Activated naive CD4-positive, alpha-beta T cell treated with anti-CD3 and anti-CD28 coated beads, Interleukin-2, amount 10 ng/mL, durations not matched to agents 7 days and 5 days (primary cell): ENCODE data around the gene ADAMTSL2.

Source experiments
- CTCF ChIA-PET: fragments of 350-600 bp; sonication (Branson Sonifier 250); formaldehyde crosslinking; loops from one replicate; lab custom pipeline; 2021; ENCODE audit warnings: antibody characterized with exemption; lab: Charles Lee
- DNase-seq: peaks from one replicate; pipeline ENCODE4 v3.0.0-alpha.2; 2020
- H3K27ac Mint-ChIP-seq: one replicate; pipeline ENCODE4 v1.8.0; 2021; ENCODE audit warnings: mild to moderate bottlenecking, moderate library complexity, mixed read lengths
- H3K27me3 Mint-ChIP-seq: one replicate; pipeline ENCODE4 v1.8.0; 2021; ENCODE audit warnings: mild to moderate bottlenecking, mixed read lengths
- H3K36me3 Mint-ChIP-seq: one replicate; pipeline ENCODE4 v1.8.0; 2021; ENCODE audit warnings: mixed read lengths
- H3K4me1 Mint-ChIP-seq: one replicate; pipeline ENCODE4 v1.8.0; 2021; ENCODE audit warnings: mixed read lengths
- H3K4me3 Mint-ChIP-seq: one replicate; pipeline ENCODE4 v1.8.0; 2021; ENCODE audit warnings: mild to moderate bottlenecking, moderate library complexity, mixed read lengths
- H3K9me3 Mint-ChIP-seq: one replicate; pipeline ENCODE4 v1.8.0; 2021; ENCODE audit warnings: mixed read lengths

ADAMTSL2 gene

GRCh38 chr9:133581011-133581410 is 46.5 kb downstream of the ADAMTSL2 start:
- CTCF ChIA-PET: interaction anchor here (1.2 kb wide), 1 partner anchor 10 kb away, joined by 3 read pairs; no protein-coding TSS in a partner anchor
- Mint-ChIP-seq H3K27me3 (peaks cover 86% of the 10 kb centered on the region), H3K27ac (no peak overlapping the region), H3K4me3 (no peak overlapping the region), H3K4me1 (peaks cover 6% of the 10 kb centered on the region), H3K36me3 (no peaks in the 10 kb centered on the region), H3K9me3 (no peaks in the 10 kb centered on the region)
- no peak for DNase-seq

GRCh38 chr9:133581513-133582343 is 47.2 kb downstream of the ADAMTSL2 start:
- CTCF ChIA-PET: no interaction called here
- Mint-ChIP-seq H3K36me3 (no peaks in the 10 kb centered on the region), H3K4me1 (peaks cover 2% of the 10 kb centered on the region), H3K27me3 (peaks cover 88% of the 10 kb centered on the region), H3K27ac (no peak overlapping the region), H3K4me3 (no peak overlapping the region), H3K9me3 (no peaks in the 10 kb centered on the region)
- DNase-seq: no peak

GRCh38 chr9:133582501-133583045 is 48.1 kb downstream of the ADAMTSL2 start:
- Mint-ChIP-seq H3K9me3 (no peaks in the 10 kb centered on the region), H3K4me1 (no peaks in the 10 kb centered on the region), H3K36me3 (no peaks in the 10 kb centered on the region), H3K4me3 (no peak overlapping the region), H3K27ac (no peak overlapping the region), H3K27me3 (peaks cover 88% of the 10 kb centered on the region)
- CTCF ChIA-PET: no interaction called here
- DNase-seq: no peak

- Mint-ChIP-seq H3K36me3 (no peaks in the 10 kb centered on the region), H3K4me1 (no peaks in the 10 kb centered on the region), H3K27me3 (peaks cover 83% of the 10 kb centered on the region), H3K27ac (no peak overlapping the region), H3K9me3 (no peaks in the 10 kb centered on the region), H3K4me3 (no peak overlapping the region)
- no peak for DNase-seq
- CTCF ChIA-PET: no interaction called here
Observed at GRCh38 chr9:133583111-133583510, 48.6 kb downstream of the ADAMTSL2 start.

- no peak for DNase-seq
- Mint-ChIP-seq H3K9me3 (peaks cover 3% of the 10 kb centered on the region), H3K4me1 (no peaks in the 10 kb centered on the region), H3K27ac (no peak overlapping the region), H3K36me3 (no peaks in the 10 kb centered on the region), H3K27me3 (peaks cover 78% of the 10 kb centered on the region), H3K4me3 (no peak overlapping the region)
- CTCF ChIA-PET: no interaction called here
Observed at GRCh38 chr9:133583586-133583985, 49.1 kb downstream of the ADAMTSL2 start.

- H3K27ac Mint-ChIP-seq: no peak overlapping the region
- no peak overlapping the region for H3K4me3 Mint-ChIP-seq
- DNase-seq: no peak
- H3K4me1 Mint-ChIP-seq: no peaks in the 10 kb centered on the region
- CTCF ChIA-PET: no interaction called here
- H3K36me3 Mint-ChIP-seq: no peaks in the 10 kb centered on the region
- peaks cover 72% of the 10 kb centered on the region for H3K27me3 Mint-ChIP-seq
- peaks cover 4% of the 10 kb centered on the region for H3K9me3 Mint-ChIP-seq
Observed at GRCh38 chr9:133584167-133584558, 49.7 kb downstream of the ADAMTSL2 start.

- no peak overlapping the region for H3K27ac Mint-ChIP-seq
- peaks cover 66% of the 10 kb centered on the region for H3K27me3 Mint-ChIP-seq
- no peak for DNase-seq
- H3K4me1 Mint-ChIP-seq: no peaks in the 10 kb centered on the region
- H3K4me3 Mint-ChIP-seq: no peak overlapping the region
- CTCF ChIA-PET: no interaction called here
- H3K36me3 Mint-ChIP-seq: no peaks in the 10 kb centered on the region
- H3K9me3 Mint-ChIP-seq: peaks cover 4% of the 10 kb centered on the region
Observed at GRCh38 chr9:133584559-133585476, 50.3 kb downstream of the ADAMTSL2 start.

GRCh38 chr9:133585481-133586351 is 51.2 kb downstream of the ADAMTSL2 start:
- CTCF ChIA-PET: no interaction called here
- no peaks in the 10 kb centered on the region for H3K4me1 Mint-ChIP-seq
- H3K27ac Mint-ChIP-seq: no peak overlapping the region
- no peaks in the 10 kb centered on the region for H3K36me3 Mint-ChIP-seq
- H3K4me3 Mint-ChIP-seq: no peak overlapping the region
- H3K27me3 Mint-ChIP-seq: peaks cover 60% of the 10 kb centered on the region
- H3K9me3 Mint-ChIP-seq: peaks cover 4% of the 10 kb centered on the region
- DNase-seq: no peak

- Mint-ChIP-seq H3K27me3 (peaks cover 49% of the 10 kb centered on the region), H3K4me3 (no peak overlapping the region), H3K9me3 (peaks cover 4% of the 10 kb centered on the region)
Observed at GRCh38 chr9:133587051-133587450, 52.5 kb downstream of the ADAMTSL2 start.

GRCh38 chr9:133587466-133587865 is 53.0 kb downstream of the ADAMTSL2 start:
- H3K36me3 Mint-ChIP-seq: no peaks in the 10 kb centered on the region
- H3K4me1 Mint-ChIP-seq: no peaks in the 10 kb centered on the region
- no peak overlapping the region for H3K4me3 Mint-ChIP-seq
- CTCF ChIA-PET: no interaction called here
- peaks cover 45% of the 10 kb centered on the region for H3K27me3 Mint-ChIP-seq
- H3K27ac Mint-ChIP-seq: no peak overlapping the region
- H3K9me3 Mint-ChIP-seq: peaks cover 4% of the 10 kb centered on the region
- no peak for DNase-seq

More at GRCh38 chr9:133587051-133587450, 52.5 kb downstream of the ADAMTSL2 start:
- CTCF ChIA-PET: no interaction called here
- no peak for DNase-seq
- no peak overlapping the region for H3K27ac Mint-ChIP-seq
- no peaks in the 10 kb centered on the region for H3K36me3 Mint-ChIP-seq
- H3K4me1 Mint-ChIP-seq: no peaks in the 10 kb centered on the region

- CTCF ChIA-PET: interaction anchor here (0.6 to 1.5 kb wide), 12 partner anchors 9 to 162 kb away, joined by 3 to 10 read pairs (median 3); no protein-coding TSS in a partner anchor
- Mint-ChIP-seq H3K27ac (no peak overlapping the region), H3K27me3 (peaks cover 30% of the 10 kb centered on the region), H3K9me3 (peaks cover 4% of the 10 kb centered on the region), H3K4me1 (no peaks in the 10 kb centered on the region), H3K4me3 (no peak overlapping the region), H3K36me3 (no peaks in the 10 kb centered on the region)
- peak; percentile 51 for DNase-seq
Observed at GRCh38 chr9:133589454-133590227, 55.1 kb downstream of the ADAMTSL2 start.

GRCh38 chr9:133590231-133590855 is 55.8 kb downstream of the ADAMTSL2 start:
- H3K27me3 Mint-ChIP-seq: peaks cover 23% of the 10 kb centered on the region
- no peak overlapping the region for H3K27ac Mint-ChIP-seq
- H3K9me3 Mint-ChIP-seq: peaks cover 4% of the 10 kb centered on the region
- no peaks in the 10 kb centered on the region for H3K36me3 Mint-ChIP-seq
- CTCF ChIA-PET: interaction anchor here (0.7 to 1.5 kb wide), 13 partner anchors 8 to 161 kb away, joined by 3 to 10 read pairs (median 3); no protein-coding TSS in a partner anchor
- DNase-seq: no peak
- no peaks in the 10 kb centered on the region for H3K4me1 Mint-ChIP-seq
- no peak overlapping the region for H3K4me3 Mint-ChIP-seq
